SU-DHL-6 (cell line): ENCODE measurements around the gene POU6F2.

Experiments
- CTCF ChIP-seq: fragments of 200-600 bp; sonication (generic); IDR thresholded peaks from one replicate; pipeline ENCODE4 v1.5.1; 2017; ENCODE audit warnings: antibody characterized with exemption, mild to moderate bottlenecking, low read length, moderate library complexity; ENCODE audit not compliant: insufficient read depth, poor library complexity, severe bottlenecking
- EZH2phosphoT487 ChIP-seq: fragments of 200-600 bp; sonication (generic), shearing (Covaris generic); conservative IDR thresholded peaks from 2 replicates; pipeline ENCODE4 v1.6.1; 2018; ENCODE audit warnings: mild to moderate bottlenecking, antibody characterized with exemption, low read length, moderate library complexity, mixed read lengths

GRCh38 chr7:39338716-39339115 is 361.0 kb downstream of the POU6F2 start:
- no peak for TF ChIP-seq CTCF
- no peak for TF ChIP-seq EZH2phosphoT487
